Measurements from ENCODE around the gene FAN1.
"Not testable (repeated sequence)": the region's sequence is repeated elsewhere in the genome, so short reads cannot be mapped to it uniquely, and the experiment has no call there.

Gene FAN1

GRCh38 chr15:30882849-30883433 lies 20.8 kb upstream of the FAN1 start:
- TF ChIP-seq ZFX (IDR thresholded peaks at IDR 0.05; ENCODE audit: borderline replicate concordance) (no peak), CTCF (IDR thresholded peaks at IDR 0.05) (no peak)
- no peak overlapping the region for H3K27ac ChIP-seq

GRCh38 chr15:30883666-30884065 lies 20.0 kb upstream of the FAN1 start:
- H3K27ac ChIP-seq, result not testable (repeated sequence)

GRCh38 chr15:30885814-30886213 lies 17.9 kb upstream of the FAN1 start:
- TF ChIP-seq ZFX (IDR thresholded peaks at IDR 0.05; ENCODE audit: borderline replicate concordance), result no peak
- no peak for TF ChIP-seq CTCF (IDR thresholded peaks at IDR 0.05)
- no peak overlapping the region for H3K27ac ChIP-seq

GRCh38 chr15:30889196-30889595 lies 14.5 kb upstream of the FAN1 start:
- no peak for TF ChIP-seq ZFX (IDR thresholded peaks at IDR 0.05; ENCODE audit: borderline replicate concordance)
- no peak overlapping the region for H3K27ac ChIP-seq

- TF ChIP-seq CTCF (IDR thresholded peaks at IDR 0.05), result no peak
- H3K27ac ChIP-seq, result no peak overlapping the region
Measured at GRCh38 chr15:30895461-30896210, 8.1 kb upstream of the FAN1 start.

- H3K27ac ChIP-seq, result no peak overlapping the region
- TF ChIP-seq ZFX (IDR thresholded peaks at IDR 0.05; ENCODE audit: borderline replicate concordance) (no peak), CTCF (IDR thresholded peaks at IDR 0.05) (no peak)
Measured at GRCh38 chr15:30896211-30896606, 7.5 kb upstream of the FAN1 start.

- TF ChIP-seq ZFX (IDR thresholded peaks at IDR 0.05; ENCODE audit: borderline replicate concordance) (no peak), CTCF (IDR thresholded peaks at IDR 0.05) (no peak)
- no peak overlapping the region for H3K27ac ChIP-seq
Measured at GRCh38 chr15:30901889-30902288, 1.8 kb upstream of the FAN1 start.

GRCh38 chr15:30904812-30905211 lies 1.1 kb downstream of the FAN1 start:
- TF ChIP-seq ZFX (IDR thresholded peaks at IDR 0.05; ENCODE audit: borderline replicate concordance), result no peak
- TF ChIP-seq CTCF (IDR thresholded peaks at IDR 0.05), result no peak

More at GRCh38 chr15:30904812-30905211, 1.1 kb downstream of the FAN1 start:
- H3K27ac ChIP-seq, result no peak overlapping the region

All from 22Rv1 (cell line).